ENCODE results near the gene COG5. TPM values are rescaled to one million over a fixed set of nuclear protein-coding genes. Genes with fewer than 3 reads are reported as not detected.

Gene COG5
- total and polyA plus RNA-seq, 9 of the 15 experiments (the other 6 are each of a cell fraction or from before 2014, with no cell fraction given) = 15.3 to 75.1 (median 56.4) TPM

DNA sequence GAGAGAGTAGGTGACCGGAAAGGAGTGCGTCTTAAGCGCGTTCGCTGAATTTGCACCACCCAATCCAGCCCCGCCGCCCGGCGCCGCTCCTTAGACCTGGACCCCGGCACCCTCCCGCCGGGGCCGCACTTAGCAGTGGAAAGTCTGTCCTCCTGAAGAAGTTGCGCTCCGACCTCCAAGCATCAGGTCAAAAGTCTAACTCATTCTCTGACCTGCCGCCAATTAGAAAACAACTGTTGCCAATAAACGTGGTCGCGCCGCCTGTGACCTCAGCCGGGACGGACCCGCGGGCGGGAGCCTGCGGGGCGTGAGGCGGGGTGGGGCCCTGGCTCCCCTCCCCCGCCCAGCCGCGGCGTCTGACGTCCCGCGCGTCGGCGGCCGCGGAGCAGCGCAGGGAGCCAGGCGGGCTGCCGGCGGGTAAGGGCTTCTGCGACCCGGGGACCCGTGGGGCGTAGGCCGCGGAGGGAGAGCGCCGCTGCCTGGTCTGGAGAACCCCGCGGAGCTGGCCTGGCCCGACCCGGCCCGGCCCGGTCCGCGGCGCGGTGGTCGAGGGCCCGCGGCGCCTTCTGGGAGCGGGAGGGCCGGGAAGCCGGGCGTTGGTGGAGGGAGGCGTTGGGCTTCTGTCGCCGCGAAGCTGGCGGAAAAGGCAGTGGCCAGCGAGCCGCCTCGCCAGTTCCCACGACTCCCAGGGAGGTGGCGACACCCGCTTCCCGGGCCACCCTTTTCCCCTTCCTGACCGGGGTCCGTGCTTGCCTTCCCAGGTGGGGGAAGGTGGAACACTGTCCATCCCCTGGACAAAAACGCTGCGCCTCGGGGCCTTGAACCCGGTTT lies 16.4 kb upstream of the COG5 start, which contains the start of gene BCAP29 (continued):
- TF ChIP-seq RAD21 (CRISPR knock-in tag; conservative IDR thresholded peaks at IDR 0.05 in 1 of 2, IDR thresholded peaks at IDR 0.05 in 1 of 2) (peak; percentile 63 to 65), YY1 (IDR thresholded peaks at IDR 0.05; ENCODE audit: borderline replicate concordance in 1 of 3, control insufficient read depth in 1 of 3, extremely low read depth in 1 of 3, insufficient read depth in 3 of 3, insufficient read length in 1 of 3, insufficient replicate concordance in 2 of 3, low read depth in 1 of 3, low read length in 2 of 3) (peak; percentile 21 to 68 (median 41))
- TF ChIP-seq, protein P1, sequence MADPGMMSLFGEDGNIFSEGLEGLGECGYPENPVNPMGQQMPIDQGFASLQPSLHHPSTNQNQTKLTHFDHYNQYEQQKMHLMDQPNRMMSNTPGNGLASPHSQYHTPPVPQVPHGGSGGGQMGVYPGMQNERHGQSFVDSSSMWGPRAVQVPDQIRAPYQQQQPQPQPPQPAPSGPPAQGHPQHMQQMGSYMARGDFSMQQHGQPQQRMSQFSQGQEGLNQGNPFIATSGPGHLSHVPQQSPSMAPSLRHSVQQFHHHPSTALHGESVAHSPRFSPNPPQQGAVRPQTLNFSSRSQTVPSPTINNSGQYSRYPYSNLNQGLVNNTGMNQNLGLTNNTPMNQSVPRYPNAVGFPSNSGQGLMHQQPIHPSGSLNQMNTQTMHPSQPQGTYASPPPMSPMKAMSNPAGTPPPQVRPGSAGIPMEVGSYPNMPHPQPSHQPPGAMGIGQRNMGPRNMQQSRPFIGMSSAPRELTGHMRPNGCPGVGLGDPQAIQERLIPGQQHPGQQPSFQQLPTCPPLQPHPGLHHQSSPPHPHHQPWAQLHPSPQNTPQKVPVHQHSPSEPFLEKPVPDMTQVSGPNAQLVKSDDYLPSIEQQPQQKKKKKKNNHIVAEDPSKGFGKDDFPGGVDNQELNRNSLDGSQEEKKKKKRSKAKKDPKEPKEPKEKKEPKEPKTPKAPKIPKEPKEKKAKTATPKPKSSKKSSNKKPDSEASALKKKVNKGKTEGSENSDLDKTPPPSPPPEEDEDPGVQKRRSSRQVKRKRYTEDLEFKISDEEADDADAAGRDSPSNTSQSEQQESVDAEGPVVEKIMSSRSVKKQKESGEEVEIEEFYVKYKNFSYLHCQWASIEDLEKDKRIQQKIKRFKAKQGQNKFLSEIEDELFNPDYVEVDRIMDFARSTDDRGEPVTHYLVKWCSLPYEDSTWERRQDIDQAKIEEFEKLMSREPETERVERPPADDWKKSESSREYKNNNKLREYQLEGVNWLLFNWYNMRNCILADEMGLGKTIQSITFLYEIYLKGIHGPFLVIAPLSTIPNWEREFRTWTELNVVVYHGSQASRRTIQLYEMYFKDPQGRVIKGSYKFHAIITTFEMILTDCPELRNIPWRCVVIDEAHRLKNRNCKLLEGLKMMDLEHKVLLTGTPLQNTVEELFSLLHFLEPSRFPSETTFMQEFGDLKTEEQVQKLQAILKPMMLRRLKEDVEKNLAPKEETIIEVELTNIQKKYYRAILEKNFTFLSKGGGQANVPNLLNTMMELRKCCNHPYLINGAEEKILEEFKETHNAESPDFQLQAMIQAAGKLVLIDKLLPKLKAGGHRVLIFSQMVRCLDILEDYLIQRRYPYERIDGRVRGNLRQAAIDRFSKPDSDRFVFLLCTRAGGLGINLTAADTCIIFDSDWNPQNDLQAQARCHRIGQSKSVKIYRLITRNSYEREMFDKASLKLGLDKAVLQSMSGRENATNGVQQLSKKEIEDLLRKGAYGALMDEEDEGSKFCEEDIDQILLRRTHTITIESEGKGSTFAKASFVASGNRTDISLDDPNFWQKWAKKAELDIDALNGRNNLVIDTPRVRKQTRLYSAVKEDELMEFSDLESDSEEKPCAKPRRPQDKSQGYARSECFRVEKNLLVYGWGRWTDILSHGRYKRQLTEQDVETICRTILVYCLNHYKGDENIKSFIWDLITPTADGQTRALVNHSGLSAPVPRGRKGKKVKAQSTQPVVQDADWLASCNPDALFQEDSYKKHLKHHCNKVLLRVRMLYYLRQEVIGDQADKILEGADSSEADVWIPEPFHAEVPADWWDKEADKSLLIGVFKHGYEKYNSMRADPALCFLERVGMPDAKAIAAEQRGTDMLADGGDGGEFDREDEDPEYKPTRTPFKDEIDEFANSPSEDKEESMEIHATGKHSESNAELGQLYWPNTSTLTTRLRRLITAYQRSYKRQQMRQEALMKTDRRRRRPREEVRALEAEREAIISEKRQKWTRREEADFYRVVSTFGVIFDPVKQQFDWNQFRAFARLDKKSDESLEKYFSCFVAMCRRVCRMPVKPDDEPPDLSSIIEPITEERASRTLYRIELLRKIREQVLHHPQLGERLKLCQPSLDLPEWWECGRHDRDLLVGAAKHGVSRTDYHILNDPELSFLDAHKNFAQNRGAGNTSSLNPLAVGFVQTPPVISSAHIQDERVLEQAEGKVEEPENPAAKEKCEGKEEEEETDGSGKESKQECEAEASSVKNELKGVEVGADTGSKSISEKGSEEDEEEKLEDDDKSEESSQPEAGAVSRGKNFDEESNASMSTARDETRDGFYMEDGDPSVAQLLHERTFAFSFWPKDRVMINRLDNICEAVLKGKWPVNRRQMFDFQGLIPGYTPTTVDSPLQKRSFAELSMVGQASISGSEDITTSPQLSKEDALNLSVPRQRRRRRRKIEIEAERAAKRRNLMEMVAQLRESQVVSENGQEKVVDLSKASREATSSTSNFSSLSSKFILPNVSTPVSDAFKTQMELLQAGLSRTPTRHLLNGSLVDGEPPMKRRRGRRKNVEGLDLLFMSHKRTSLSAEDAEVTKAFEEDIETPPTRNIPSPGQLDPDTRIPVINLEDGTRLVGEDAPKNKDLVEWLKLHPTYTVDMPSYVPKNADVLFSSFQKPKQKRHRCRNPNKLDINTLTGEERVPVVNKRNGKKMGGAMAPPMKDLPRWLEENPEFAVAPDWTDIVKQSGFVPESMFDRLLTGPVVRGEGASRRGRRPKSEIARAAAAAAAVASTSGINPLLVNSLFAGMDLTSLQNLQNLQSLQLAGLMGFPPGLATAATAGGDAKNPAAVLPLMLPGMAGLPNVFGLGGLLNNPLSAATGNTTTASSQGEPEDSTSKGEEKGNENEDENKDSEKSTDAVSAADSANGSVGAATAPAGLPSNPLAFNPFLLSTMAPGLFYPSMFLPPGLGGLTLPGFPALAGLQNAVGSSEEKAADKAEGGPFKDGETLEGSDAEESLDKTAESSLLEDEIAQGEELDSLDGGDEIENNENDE (IDR thresholded peaks at IDR 0.05; ENCODE audit: low read depth, low read length) = no peak
